Measurements from ENCODE around the gene PANX1. TPM values are rescaled to one million over a fixed set of nuclear protein-coding genes. Genes with fewer than 3 reads are reported as not detected.

PANX1 gene
- total RNA-seq, 2 experiments from 2014 or later: 10.8 to 11.4 TPM

- Mint-ChIP-seq H3K4me1 (ENCODE audit: low read depth) (peaks cover 45% of the 10 kb centered on the region), H3K4me3 (no peak overlapping the region), H3K9me3 (peaks cover under 1% of the 10 kb centered on the region), H3K27me3 (no peaks in the 10 kb centered on the region), H3K36me3 (ENCODE audit: low read depth) (peaks cover 8% of the 10 kb centered on the region), H3K27ac (no peak overlapping the region)
- TF ChIP-seq, protein P1, sequence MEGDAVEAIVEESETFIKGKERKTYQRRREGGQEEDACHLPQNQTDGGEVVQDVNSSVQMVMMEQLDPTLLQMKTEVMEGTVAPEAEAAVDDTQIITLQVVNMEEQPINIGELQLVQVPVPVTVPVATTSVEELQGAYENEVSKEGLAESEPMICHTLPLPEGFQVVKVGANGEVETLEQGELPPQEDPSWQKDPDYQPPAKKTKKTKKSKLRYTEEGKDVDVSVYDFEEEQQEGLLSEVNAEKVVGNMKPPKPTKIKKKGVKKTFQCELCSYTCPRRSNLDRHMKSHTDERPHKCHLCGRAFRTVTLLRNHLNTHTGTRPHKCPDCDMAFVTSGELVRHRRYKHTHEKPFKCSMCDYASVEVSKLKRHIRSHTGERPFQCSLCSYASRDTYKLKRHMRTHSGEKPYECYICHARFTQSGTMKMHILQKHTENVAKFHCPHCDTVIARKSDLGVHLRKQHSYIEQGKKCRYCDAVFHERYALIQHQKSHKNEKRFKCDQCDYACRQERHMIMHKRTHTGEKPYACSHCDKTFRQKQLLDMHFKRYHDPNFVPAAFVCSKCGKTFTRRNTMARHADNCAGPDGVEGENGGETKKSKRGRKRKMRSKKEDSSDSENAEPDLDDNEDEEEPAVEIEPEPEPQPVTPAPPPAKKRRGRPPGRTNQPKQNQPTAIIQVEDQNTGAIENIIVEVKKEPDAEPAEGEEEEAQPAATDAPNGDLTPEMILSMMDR (IDR thresholded peaks at IDR 0.05): no peak
- ChIA-PET CTCF (interaction anchor here (0.6 to 1.3 kb wide), 2 partner anchors 39 to 236 kb away, joined by 3 read pairs; no protein-coding TSS in a partner anchor), POLR2A (no interaction called here)
- ATAC-seq (no peak), DNase-seq (no peak)
- intact Hi-C loops (cut with micrococcal nuclease): no loop called here
Measured at GRCh38 chr11:94131718-94132115, 3.1 kb downstream of the PANX1 start.

DNA sequence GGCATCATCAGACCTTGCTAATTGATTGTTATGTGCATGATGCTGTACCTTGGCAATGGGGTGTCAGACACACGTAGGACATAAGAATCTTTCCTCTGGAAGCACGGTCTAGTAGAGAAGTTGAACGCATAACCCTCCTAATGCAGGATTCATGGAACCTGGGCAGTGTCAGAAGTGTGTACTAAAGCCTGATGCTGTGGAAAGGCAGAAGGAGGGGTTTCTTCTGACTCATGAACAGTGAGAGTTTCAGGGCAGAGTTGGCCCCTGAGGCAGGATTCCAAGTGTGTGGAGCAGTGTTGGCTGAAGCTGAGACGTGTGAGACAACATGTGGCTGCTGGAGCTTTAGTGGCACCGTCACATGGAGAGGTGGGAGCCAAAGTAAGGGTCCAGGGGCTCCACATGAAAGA is 3.5 kb downstream of the PANX1 start:
- ChIA-PET POLR2A (no interaction called here), CTCF (interaction anchor here (1.3 kb wide), 1 partner anchor 39 kb away, joined by 3 read pairs; no protein-coding TSS in a partner anchor)
- no peak for ATAC-seq
- Mint-ChIP-seq H3K27me3 (no peaks in the 10 kb centered on the region), H3K9me3 (peaks cover 2% of the 10 kb centered on the region), H3K36me3 (ENCODE audit: low read depth) (peaks cover 12% of the 10 kb centered on the region), H3K4me3 (no peak overlapping the region), H3K4me1 (ENCODE audit: low read depth) (peaks cover 48% of the 10 kb centered on the region), H3K27ac (no peak overlapping the region)
- intact Hi-C loops (cut with micrococcal nuclease): no loop called here
- TF ChIP-seq, protein P1 (IDR thresholded peaks at IDR 0.05): no peak
- no peak for DNase-seq

- H3K4me1 Mint-ChIP-seq (ENCODE audit: low read depth): peaks cover 44% of the 10 kb centered on the region
- no peak overlapping the region for H3K4me3 Mint-ChIP-seq
- TF ChIP-seq, protein P1 (IDR thresholded peaks at IDR 0.05): no peak
- intact Hi-C loops (cut with micrococcal nuclease): no loop called here
- peaks cover 2% of the 10 kb centered on the region for H3K9me3 Mint-ChIP-seq
- peaks cover 14% of the 10 kb centered on the region for H3K36me3 Mint-ChIP-seq (ENCODE audit: low read depth)
- DNase-seq (no peak), ATAC-seq (no peak)
- H3K27ac Mint-ChIP-seq: no peak overlapping the region
- ChIA-PET CTCF (no interaction called here), POLR2A (no interaction called here)
- H3K27me3 Mint-ChIP-seq: no peaks in the 10 kb centered on the region
Measured at GRCh38 chr11:94132823-94133408, 4.3 kb downstream of the PANX1 start.

- H3K9me3 Mint-ChIP-seq: peaks cover 2% of the 10 kb centered on the region
- no peaks in the 10 kb centered on the region for H3K27me3 Mint-ChIP-seq
- H3K4me1 Mint-ChIP-seq (ENCODE audit: low read depth): peaks cover 46% of the 10 kb centered on the region
- TF ChIP-seq, protein P1 (IDR thresholded peaks at IDR 0.05): no peak
- intact Hi-C loops (cut with micrococcal nuclease): no loop called here
- ChIA-PET CTCF (no interaction called here), POLR2A (no interaction called here)
- H3K4me3 Mint-ChIP-seq: no peak overlapping the region
- no peak overlapping the region for H3K27ac Mint-ChIP-seq
- ATAC-seq (no peak), DNase-seq (no peak)
- peaks cover 14% of the 10 kb centered on the region for H3K36me3 Mint-ChIP-seq (ENCODE audit: low read depth)
Measured at GRCh38 chr11:94133752-94134151, 5.1 kb downstream of the PANX1 start.

- intact Hi-C loops (cut with micrococcal nuclease): no loop called here
- Mint-ChIP-seq H3K4me3 (peak overlapping the region; percentile 15), H3K9me3 (peaks cover 2% of the 10 kb centered on the region), H3K4me1 (ENCODE audit: low read depth) (peaks cover 51% of the 10 kb centered on the region), H3K27ac (peak overlapping the region; percentile 68), H3K27me3 (no peaks in the 10 kb centered on the region), H3K36me3 (ENCODE audit: low read depth) (peaks cover 14% of the 10 kb centered on the region)
- TF ChIP-seq, protein P1 (IDR thresholded peaks at IDR 0.05): no peak
- ATAC-seq: peak; percentile 90
- CTCF ChIA-PET: no interaction called here
- peak; percentile 72 for DNase-seq
- POLR2A ChIA-PET: no interaction called here
Measured at GRCh38 chr11:94134651-94135512, 6.2 kb downstream of the PANX1 start.
